ENCODE results near the gene ITCH.
"Not testable (repeated sequence)": the region's sequence is repeated elsewhere in the genome, so short reads cannot be mapped to it uniquely, and the experiment has no call there.

GRCh38 chr20:34353467-34353866, 9.6 kb upstream of the ITCH start:
- not testable (repeated sequence) for TF ChIP-seq CTCF (IDR thresholded peaks at IDR 0.05; ENCODE audit: poor library complexity); EZH2phosphoT487 (IDR thresholded peaks at IDR 0.05; ENCODE audit: low read depth, severe bottlenecking, unreplicated experiment)
